ENCODE measurements around the gene LYPD4. TPM values are rescaled to one million over a fixed set of nuclear protein-coding genes. Genes with fewer than 3 reads are reported as not detected.

LYPD4 gene, protein sequence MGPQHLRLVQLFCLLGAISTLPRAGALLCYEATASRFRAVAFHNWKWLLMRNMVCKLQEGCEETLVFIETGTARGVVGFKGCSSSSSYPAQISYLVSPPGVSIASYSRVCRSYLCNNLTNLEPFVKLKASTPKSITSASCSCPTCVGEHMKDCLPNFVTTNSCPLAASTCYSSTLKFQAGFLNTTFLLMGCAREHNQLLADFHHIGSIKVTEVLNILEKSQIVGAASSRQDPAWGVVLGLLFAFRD
- not detected in 2 replicates for total RNA-seq (ENCODE audit: low replicate concordance)

DNA sequence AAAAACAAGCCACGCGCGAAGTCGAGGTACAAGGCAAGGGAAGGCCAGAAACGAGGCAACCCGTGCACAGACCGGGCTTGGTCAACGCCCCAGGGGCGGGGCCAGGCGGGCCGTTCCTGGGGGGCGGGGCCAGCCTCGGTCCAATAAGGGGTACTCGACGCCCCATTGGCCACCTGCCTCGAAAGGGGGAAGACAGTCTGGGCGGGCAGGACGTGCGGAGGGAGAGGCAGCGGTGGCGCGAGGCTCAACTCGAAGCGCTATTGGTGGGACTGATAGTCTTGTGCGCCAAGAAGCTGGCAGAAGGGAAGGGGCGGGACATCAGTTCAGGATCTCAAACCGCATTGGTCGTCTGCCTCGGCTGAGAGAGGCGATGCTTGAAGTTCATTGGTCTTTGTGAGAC lies at the start of gene LYPD4:
TSS of gene LYPD4 (minus strand) at position 83 of the 400 bp plus-strand sequence. CDS start 5,398 bp downstream, outside the sequence.
- H2AFZ ChIP-seq (replicated peaks) = no peak within 1 kb of the TSS
- H3K4me3 Mint-ChIP-seq = no peak within 1 kb of the TSS
- H3K27ac Mint-ChIP-seq = no peak within 1 kb of the TSS
- H3K36me3 Mint-ChIP-seq = no peaks in the 10 kb centered on the region
- H3F3A ChIP-seq (ENCODE audit: low read depth) = no peaks in the 10 kb centered on the region
- H3K9me3 ChIP-seq (ENCODE audit: low read depth) = no peaks in the 10 kb centered on the region
- H3K4me2 ChIP-seq = no peak within 1 kb of the TSS
- TF ChIP-seq EZH2 (IDR thresholded peaks at IDR 0.05) (no peak), EZH2phosphoT487 (IDR thresholded peaks at IDR 0.05) (no peak)
- TF ChIP-seq, protein P1, sequence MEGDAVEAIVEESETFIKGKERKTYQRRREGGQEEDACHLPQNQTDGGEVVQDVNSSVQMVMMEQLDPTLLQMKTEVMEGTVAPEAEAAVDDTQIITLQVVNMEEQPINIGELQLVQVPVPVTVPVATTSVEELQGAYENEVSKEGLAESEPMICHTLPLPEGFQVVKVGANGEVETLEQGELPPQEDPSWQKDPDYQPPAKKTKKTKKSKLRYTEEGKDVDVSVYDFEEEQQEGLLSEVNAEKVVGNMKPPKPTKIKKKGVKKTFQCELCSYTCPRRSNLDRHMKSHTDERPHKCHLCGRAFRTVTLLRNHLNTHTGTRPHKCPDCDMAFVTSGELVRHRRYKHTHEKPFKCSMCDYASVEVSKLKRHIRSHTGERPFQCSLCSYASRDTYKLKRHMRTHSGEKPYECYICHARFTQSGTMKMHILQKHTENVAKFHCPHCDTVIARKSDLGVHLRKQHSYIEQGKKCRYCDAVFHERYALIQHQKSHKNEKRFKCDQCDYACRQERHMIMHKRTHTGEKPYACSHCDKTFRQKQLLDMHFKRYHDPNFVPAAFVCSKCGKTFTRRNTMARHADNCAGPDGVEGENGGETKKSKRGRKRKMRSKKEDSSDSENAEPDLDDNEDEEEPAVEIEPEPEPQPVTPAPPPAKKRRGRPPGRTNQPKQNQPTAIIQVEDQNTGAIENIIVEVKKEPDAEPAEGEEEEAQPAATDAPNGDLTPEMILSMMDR (IDR thresholded peaks at IDR 0.05) = no peak
- H3K79me2 ChIP-seq (ENCODE audit: low read depth) = no peaks in the 10 kb centered on the region
- H3K4me1 Mint-ChIP-seq = no peaks in the 10 kb centered on the region
- H3K9me3 Mint-ChIP-seq = no peaks in the 10 kb centered on the region
- H3K9ac ChIP-seq = no peak within 1 kb of the TSS
- DNase-seq (ENCODE audit: low spot score) = no peak
- H3K4me3 ChIP-seq = no peak within 1 kb of the TSS
- no peak within 1 kb of the TSS for H3K27ac ChIP-seq
- no peaks in the 10 kb centered on the region for H4K20me1 ChIP-seq (ENCODE audit: low read depth)
- H3K27me3 Mint-ChIP-seq (ENCODE audit: insufficient read depth, low read depth) = peaks cover 10% of the 10 kb centered on the region
- no peaks in the 10 kb centered on the region for H3K36me3 ChIP-seq
- peaks cover 26% of the 10 kb centered on the region for H3K27me3 ChIP-seq
- H3K4me1 ChIP-seq = no peaks in the 10 kb centered on the region

DNA sequence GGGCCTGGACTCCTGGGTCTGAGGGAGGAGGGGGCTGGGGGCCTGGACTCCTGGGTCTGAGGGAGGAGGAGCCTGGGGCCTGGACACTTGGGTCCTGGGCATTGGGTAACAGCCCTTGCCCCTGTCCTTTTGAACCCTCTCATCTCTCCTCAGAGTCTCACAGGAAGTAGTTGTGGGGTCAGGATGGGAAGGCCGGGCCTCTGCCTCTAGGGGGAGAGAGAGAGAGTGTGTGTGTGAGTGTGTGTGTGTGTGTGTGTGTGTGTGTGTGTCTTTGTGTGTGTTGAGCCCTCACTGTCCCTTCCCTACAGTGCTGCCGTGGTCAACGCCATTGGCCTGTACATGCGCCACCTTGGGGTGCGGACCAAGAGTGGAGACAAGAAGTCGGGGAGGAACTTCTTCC lies 49.4 kb upstream of the LYPD4 start:
- no peak overlapping the region for H2AFZ ChIP-seq (replicated peaks)
- H3K9me3 ChIP-seq (ENCODE audit: low read depth) = no peaks in the 10 kb centered on the region

DNA sequence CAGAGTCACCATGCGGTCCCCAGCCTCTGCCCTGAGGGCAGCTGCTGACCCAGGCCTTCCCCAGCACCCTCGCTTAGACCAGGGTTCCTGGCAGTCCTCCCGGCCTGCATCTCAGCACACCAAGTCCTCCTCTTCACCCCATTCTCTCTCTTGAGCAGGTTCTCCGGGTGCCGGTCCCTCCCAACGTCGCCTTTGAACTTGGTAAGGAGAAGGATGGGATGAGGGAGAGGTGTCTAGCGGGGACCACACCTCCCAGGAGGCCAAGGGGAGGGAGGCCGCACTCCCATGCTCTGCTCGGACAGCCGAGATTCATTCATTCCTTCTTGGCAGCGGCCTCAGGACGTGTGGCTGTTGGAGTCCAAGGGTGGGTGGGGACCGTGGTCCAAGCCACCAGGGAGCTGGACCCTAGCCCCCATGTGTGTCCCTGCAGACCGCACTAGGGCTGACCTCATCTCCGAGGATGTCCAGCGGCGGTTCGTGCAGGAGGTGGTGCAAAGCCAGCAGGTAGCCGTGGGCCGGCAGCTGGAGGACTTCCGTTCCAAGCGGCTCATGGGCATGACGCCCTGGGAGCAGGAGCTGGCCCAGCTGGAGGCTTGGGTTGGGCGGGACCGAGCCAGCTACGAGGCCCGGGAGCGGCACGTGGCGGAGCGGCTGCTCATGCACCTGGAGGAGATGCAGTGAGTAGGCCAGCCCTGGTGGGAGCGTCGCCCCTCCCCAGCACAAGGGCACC lies 47.9 kb upstream of the LYPD4 start:
- H3K4me3 ChIP-seq = no peak overlapping the region
- TF ChIP-seq EZH2 (IDR thresholded peaks at IDR 0.05) (no peak), EZH2phosphoT487 (IDR thresholded peaks at IDR 0.05) (no peak)
- TF ChIP-seq, protein P1 (IDR thresholded peaks at IDR 0.05) = no peak

More for the DNA sequence above, 49.4 kb upstream of the LYPD4 start:
- Mint-ChIP-seq H3K4me1 (no peaks in the 10 kb centered on the region), H3K27me3 (ENCODE audit: insufficient read depth, low read depth) (peaks cover 7% of the 10 kb centered on the region), H3K9me3 (no peaks in the 10 kb centered on the region), H3K27ac (no peak overlapping the region), H3K4me3 (no peak overlapping the region), H3K36me3 (peaks cover 3% of the 10 kb centered on the region)
- Histone ChIP-seq H3K4me2 (no peak overlapping the region), H3K4me1 (no peaks in the 10 kb centered on the region), H3K27ac (no peak overlapping the region), H3K4me3 (no peak overlapping the region), H3F3A (ENCODE audit: low read depth) (no peaks in the 10 kb centered on the region), H3K9ac (no peak overlapping the region), H3K36me3 (no peaks in the 10 kb centered on the region), H3K79me2 (ENCODE audit: low read depth) (no peaks in the 10 kb centered on the region), H3K27me3 (no peaks in the 10 kb centered on the region), H4K20me1 (ENCODE audit: low read depth) (no peaks in the 10 kb centered on the region)
- TF ChIP-seq, protein P1 (IDR thresholded peaks at IDR 0.05) = peak; percentile 22
- no peak for TF ChIP-seq EZH2 (IDR thresholded peaks at IDR 0.05)
- DNase-seq (ENCODE audit: low spot score) = peak; percentile 38

More for the DNA sequence above, 47.9 kb upstream of the LYPD4 start:
- Histone ChIP-seq H3K9ac (no peak overlapping the region), H4K20me1 (ENCODE audit: low read depth) (no peaks in the 10 kb centered on the region), H3K27ac (no peak overlapping the region), H3K27me3 (no peaks in the 10 kb centered on the region), H3K79me2 (ENCODE audit: low read depth) (no peaks in the 10 kb centered on the region), H3F3A (ENCODE audit: low read depth) (no peaks in the 10 kb centered on the region), H3K4me2 (no peak overlapping the region), H3K4me1 (no peaks in the 10 kb centered on the region), H3K36me3 (no peaks in the 10 kb centered on the region), H3K9me3 (ENCODE audit: low read depth) (no peaks in the 10 kb centered on the region), H2AFZ (replicated peaks) (no peak overlapping the region)
- H3K9me3 Mint-ChIP-seq = no peaks in the 10 kb centered on the region
- DNase-seq (ENCODE audit: low spot score) = no peak
- no peak overlapping the region for H3K4me3 Mint-ChIP-seq
- peaks cover 7% of the 10 kb centered on the region for H3K27me3 Mint-ChIP-seq (ENCODE audit: insufficient read depth, low read depth)
- H3K4me1 Mint-ChIP-seq = no peaks in the 10 kb centered on the region
- peaks cover 3% of the 10 kb centered on the region for H3K36me3 Mint-ChIP-seq
- no peak overlapping the region for H3K27ac Mint-ChIP-seq
